Esophagus muscularis mucosa (tissue), 4 donors: ENCODE data around the gene PZP. TPM values are rescaled to one million over a fixed set of nuclear protein-coding genes. Genes with fewer than 3 reads are reported as not detected.

Experiments
- DNase-seq: peaks from one replicate; pipeline ENCODE4 v3.0.0-alpha.2; 2017; ENCODE audit errors: extremely low spot score
- H3K27ac ChIP-seq, 4 donors: fragments of 200-600 bp; sonication (generic); replicated peaks in 1 of 4; 1 replicate in 3 of 4; 2 replicates in 1 of 4; pipeline ENCODE4 v1.5.1; 2016 to 2019; ENCODE audit warnings: mild to moderate bottlenecking in 1 of 4
- H3K27me3 ChIP-seq, 4 donors: fragments of 200-600 bp; sonication (generic); one replicate each; pipeline versions ENCODE4 v1.5.1 to v1.6.0; 2016 to 2019
- H3K36me3 ChIP-seq, 4 donors: fragments of 200-600 bp; sonication (generic); one replicate each; pipeline ENCODE4 v1.5.1; 2016 to 2019
- H3K4me1 ChIP-seq, 4 donors: fragments of 200-600 bp; sonication (generic); one replicate each; pipeline ENCODE4 v1.5.1; 2016 to 2019
- H3K4me3 ChIP-seq, 4 donors: fragments of 200-600 bp; sonication (generic); 1 replicate in 2 of 4; 2 replicates in 2 of 4; pipeline ENCODE4 v1.5.1; 2016 to 2019; ENCODE audit warnings: mild to moderate bottlenecking in 4 of 4, moderate library complexity in 1 of 4
- H3K9me3 ChIP-seq, 4 donors: fragments of 200-600 bp; sonication (generic); 1 replicate in 3 of 4; 2 replicates in 1 of 4; pipeline ENCODE4 v1.5.1; 2016 to 2019
- EP300 ChIP-seq: sonication (generic); formaldehyde crosslinking; IDR thresholded peaks from one replicate; pipeline ENCODE4 v1.6.1; 2017; ENCODE audit warnings: antibody characterized with exemption
- POLR2A ChIP-seq: fragments of 450-650 bp; IDR thresholded peaks from one replicate; pipeline ENCODE4 v1.6.1; 2017; ENCODE audit warnings: antibody characterized with exemption, moderate library complexity, mild to moderate bottlenecking, low read depth
- POLR2AphosphoS5 ChIP-seq, 2 donors: sonication (generic); formaldehyde crosslinking; IDR thresholded peaks; one replicate each; pipeline ENCODE4 v1.6.1; 2017; ENCODE audit warnings: antibody characterized with exemption in 2 of 2
- WGBS: methylation state at CpG from one replicate; pipeline ENCODE4 v1.1.5; 2018; 5-methylcytosine and 5-hydroxymethylcytosine counted together
- intact Hi-C: fragments of 100-400 bp; cut with DNase I; formaldehyde crosslinking; loops from one replicate; pipeline ENCODE4 v1.15.1; 2023
- total RNA-seq, 4 donors: library from RNA; depleted of rRNA; stranded (reverse); fragments of >200 nt; gene quantifications; one replicate each; pipeline versions ENCODE4 v1.1.0 to v1.2.1, GENCODE V29; 2016
- TF ChIP-seq, protein P1 (sequence below), 3 experiments: fragments of 200-600 bp in 2 of 3; fragments of 450-650 bp in 1 of 3; sonication (generic) in 2 of 3; IDR thresholded peaks; one replicate each; pipeline ENCODE4 v1.5.1; 2017 to 2019; ENCODE audit warnings: antibody characterized with exemption in 3 of 3, mild to moderate bottlenecking in 2 of 3, moderate library complexity in 1 of 3

The PZP gene
- total RNA-seq, 4 donors from 2014 or later = 0.06 to 1.2 TPM; not detected in 2

DNA sequence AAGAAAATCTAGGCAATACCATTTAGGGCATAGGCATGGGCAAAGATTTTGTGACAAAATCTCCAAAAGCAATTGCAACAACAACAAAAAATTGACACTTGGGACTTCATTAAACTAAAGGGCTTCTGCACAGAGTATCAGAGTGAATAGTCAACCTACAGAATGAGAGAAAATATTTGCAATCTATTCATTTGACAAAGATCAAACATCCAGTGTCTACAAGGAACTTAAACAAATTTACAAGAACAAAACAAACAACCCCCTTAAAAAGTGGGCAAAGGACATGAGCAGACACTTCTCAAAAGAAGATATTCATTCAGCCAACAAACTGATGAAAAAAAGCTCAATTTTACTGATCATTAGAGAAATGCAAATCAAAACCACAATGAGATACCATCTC, 44.1 kb upstream of the PZP start:
- no peaks in the 10 kb centered on the region for H3K27me3 ChIP-seq
- peaks cover 0 to 19% (median 12%) of the 10 kb centered on the region in 4 donors for H3K4me1 ChIP-seq
- DNase-seq = no peak
- no peak overlapping the region for H3K27ac ChIP-seq
- TF ChIP-seq EP300 = no peak
- no peak overlapping the region for H3K4me3 ChIP-seq
- no peaks in the 10 kb centered on the region for H3K36me3 ChIP-seq
- intact Hi-C loops = no loop called here
- H3K9me3 ChIP-seq = no peaks in the 10 kb centered on the region

- intact Hi-C loops = no loop called here
- TF ChIP-seq, protein P1, sequence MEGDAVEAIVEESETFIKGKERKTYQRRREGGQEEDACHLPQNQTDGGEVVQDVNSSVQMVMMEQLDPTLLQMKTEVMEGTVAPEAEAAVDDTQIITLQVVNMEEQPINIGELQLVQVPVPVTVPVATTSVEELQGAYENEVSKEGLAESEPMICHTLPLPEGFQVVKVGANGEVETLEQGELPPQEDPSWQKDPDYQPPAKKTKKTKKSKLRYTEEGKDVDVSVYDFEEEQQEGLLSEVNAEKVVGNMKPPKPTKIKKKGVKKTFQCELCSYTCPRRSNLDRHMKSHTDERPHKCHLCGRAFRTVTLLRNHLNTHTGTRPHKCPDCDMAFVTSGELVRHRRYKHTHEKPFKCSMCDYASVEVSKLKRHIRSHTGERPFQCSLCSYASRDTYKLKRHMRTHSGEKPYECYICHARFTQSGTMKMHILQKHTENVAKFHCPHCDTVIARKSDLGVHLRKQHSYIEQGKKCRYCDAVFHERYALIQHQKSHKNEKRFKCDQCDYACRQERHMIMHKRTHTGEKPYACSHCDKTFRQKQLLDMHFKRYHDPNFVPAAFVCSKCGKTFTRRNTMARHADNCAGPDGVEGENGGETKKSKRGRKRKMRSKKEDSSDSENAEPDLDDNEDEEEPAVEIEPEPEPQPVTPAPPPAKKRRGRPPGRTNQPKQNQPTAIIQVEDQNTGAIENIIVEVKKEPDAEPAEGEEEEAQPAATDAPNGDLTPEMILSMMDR (IDR thresholded peaks at IDR 0.05) = no peak
- no peak for TF ChIP-seq POLR2A
- no peak for TF ChIP-seq EP300
- TF ChIP-seq POLR2AphosphoS5 (IDR thresholded peaks at IDR 0.05) = no peak
- no peaks in the 10 kb centered on the region for H3K36me3 ChIP-seq
- H3K27me3 ChIP-seq = no peaks in the 10 kb centered on the region
- no peaks in the 10 kb centered on the region for H3K9me3 ChIP-seq
- WGBS = 73% methylated on average over 3 of the region's 3 CpGs
- H3K4me1 ChIP-seq = peaks cover 0 to 7% (median 0%) of the 10 kb centered on the region in 4 donors
- H3K4me3 ChIP-seq = no peak overlapping the region
- no peak overlapping the region for H3K27ac ChIP-seq
- no peak for DNase-seq
Measured at GRCh38 chr12:9248435-9248834, 40.2 kb upstream of the PZP start.

GRCh38 chr12:9244894-9245293, 36.7 kb upstream of the PZP start:
- H3K4me1 ChIP-seq = peaks cover 0 to 12% (median 0%) of the 10 kb centered on the region in 4 donors
- intact Hi-C loops = no loop called here
- H3K27me3 ChIP-seq = no peaks in the 10 kb centered on the region
- no peak overlapping the region for H3K4me3 ChIP-seq
- no peaks in the 10 kb centered on the region for H3K36me3 ChIP-seq
- WGBS = 67% methylated on average over 4 of the region's 6 CpGs
- H3K9me3 ChIP-seq = no peaks in the 10 kb centered on the region
- TF ChIP-seq POLR2AphosphoS5 (IDR thresholded peaks at IDR 0.05) = no peak
- no peak for TF ChIP-seq POLR2A
- no peak for TF ChIP-seq EP300
- TF ChIP-seq, protein P1 (IDR thresholded peaks at IDR 0.05) = no peak
- H3K27ac ChIP-seq = peak overlapping the region in 1 of 4 donors; percentile 32
- no peak for DNase-seq

DNA sequence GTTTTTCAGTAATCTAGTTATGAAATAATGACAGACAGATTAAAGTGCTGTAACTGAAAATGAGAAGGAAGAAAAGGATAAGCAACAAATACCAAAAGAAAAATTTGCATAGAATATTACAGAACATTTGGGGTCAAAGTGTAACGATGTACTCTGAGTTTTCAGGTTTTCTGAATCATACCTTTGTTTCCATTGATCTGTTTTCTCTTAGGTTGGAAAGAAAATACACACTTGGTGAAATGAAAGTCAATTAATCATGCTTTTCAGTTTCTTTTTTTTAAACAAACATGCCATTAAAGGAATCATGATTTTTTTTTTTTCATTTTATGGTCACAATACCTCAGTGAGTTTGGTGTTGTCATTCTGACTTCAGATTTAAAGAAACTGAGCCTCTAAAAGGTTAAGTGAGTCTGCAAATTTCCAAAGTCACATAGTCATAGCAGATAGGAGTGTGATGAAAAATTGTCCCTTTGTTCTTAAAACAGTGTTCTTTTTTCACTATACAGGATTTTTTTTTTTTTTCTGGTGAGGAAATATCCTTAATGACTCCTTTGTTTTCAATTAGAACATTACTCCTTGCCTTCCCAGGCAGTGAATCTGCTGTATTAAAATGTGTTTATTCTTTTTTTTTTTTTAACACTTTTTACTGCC, 35.9 kb upstream of the PZP start:
- intact Hi-C loops = no loop called here
- H3K4me3 ChIP-seq = no peak overlapping the region
- TF ChIP-seq, protein P1 (IDR thresholded peaks at IDR 0.05) = no peak
- TF ChIP-seq EP300 (no peak), POLR2AphosphoS5 (IDR thresholded peaks at IDR 0.05) (no peak), POLR2A (no peak)
- peak overlapping the region in 1 of 4 donors; percentile 2 for H3K27ac ChIP-seq
- peaks cover 0 to 12% (median 0%) of the 10 kb centered on the region in 4 donors for H3K4me1 ChIP-seq
- DNase-seq = no peak
- no peaks in the 10 kb centered on the region for H3K9me3 ChIP-seq
- H3K36me3 ChIP-seq = no peaks in the 10 kb centered on the region
- 88% methylated on average over 1 of the region's 1 CpG for WGBS
- no peaks in the 10 kb centered on the region for H3K27me3 ChIP-seq

DNA sequence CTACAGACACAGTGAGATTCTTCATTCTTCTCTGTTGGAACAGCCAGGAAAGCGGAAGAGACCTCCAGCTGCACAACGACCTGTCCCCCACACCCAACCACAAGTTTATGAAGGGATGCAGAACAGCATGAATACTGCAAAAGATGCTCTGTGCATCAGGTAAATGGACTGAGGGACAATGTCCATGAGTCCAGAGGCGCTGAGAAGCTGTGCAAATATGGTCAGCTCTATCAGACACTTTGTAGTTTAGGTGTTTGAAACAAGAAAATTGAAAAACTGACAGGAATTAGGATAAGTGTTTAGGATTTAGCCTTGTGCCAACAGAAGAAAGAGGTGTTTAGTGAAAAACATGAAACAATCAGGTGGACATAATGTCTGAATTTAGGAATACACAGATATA, 33.1 kb upstream of the PZP start:
- 87% methylated on average over 3 of the region's 3 CpGs for WGBS
- H3K27me3 ChIP-seq = no peaks in the 10 kb centered on the region
- peak overlapping the region in 2 of 4 donors; percentile 3 to 12 for H3K27ac ChIP-seq
- no peak overlapping the region for H3K4me3 ChIP-seq
- no peaks in the 10 kb centered on the region for H3K36me3 ChIP-seq
- peaks cover 0 to 12% (median 0%) of the 10 kb centered on the region in 4 donors for H3K4me1 ChIP-seq
- no peak for DNase-seq
- no peaks in the 10 kb centered on the region for H3K9me3 ChIP-seq
- intact Hi-C loops = no loop called here
- TF ChIP-seq, protein P1 (IDR thresholded peaks at IDR 0.05) = no peak
- TF ChIP-seq EP300 = no peak
- no peak for TF ChIP-seq POLR2AphosphoS5 (IDR thresholded peaks at IDR 0.05)
- TF ChIP-seq POLR2A = no peak
